PC-9 (cell line): Measurements from ENCODE around the gene GLOD4. TPM values are rescaled to one million over a fixed set of nuclear protein-coding genes. Genes with fewer than 3 reads are reported as not detected.

Experiments
- BruUV-seq: library from RNA; stranded (reverse); fragments of 400-500 nt; replicated peaks from 2 replicates; lab custom pipeline; 2021; lab: Mats Ljungman, UMichigan
- CTCF ChIA-PET: fragments of 300-600 bp; sonication (Branson Sonifier 250); formaldehyde crosslinking; loops from one replicate; lab custom pipeline; 2022; ENCODE audit warnings: antibody characterized with exemption; lab: Charles Lee
- POLR2A ChIA-PET: fragments of 300-600 bp; sonication (Branson Sonifier 250); formaldehyde crosslinking; loops from one replicate; lab custom pipeline; 2022; ENCODE audit warnings: antibody characterized with exemption; ENCODE audit not compliant: unreplicated experiment; lab: Charles Lee
- DNase-seq, 2 experiments: peaks; one replicate each; pipeline versions ENCODE4 v3.0.0 to v3.0.0-alpha.2; 2015 to 2022; ENCODE audit warnings: mixed read lengths in 1 of 2
- H2AFZ ChIP-seq: fragments of 200-600 bp; sonication (generic); 2 replicates; pipeline ENCODE4 v1.8.1; 2017; ENCODE audit warnings: antibody characterized with exemption
- H3F3A ChIP-seq: fragments of 200-600 bp; sonication (generic); 2 replicates; pipeline ENCODE4 v1.8.1; 2017; ENCODE audit warnings: antibody characterized with exemption, mild to moderate bottlenecking, low read depth; ENCODE audit not compliant: insufficient read depth
- H3K27ac ChIP-seq: fragments of 200-600 bp; sonication (generic); 2 replicates; pipeline ENCODE4 v1.6.1; 2016; ENCODE audit warnings: mixed run types
- H3K27me3 ChIP-seq: fragments of 200-600 bp; sonication (generic); 2 replicates; pipeline ENCODE4 v1.6.1; 2016; ENCODE audit warnings: low read depth, mixed run types; ENCODE audit not compliant: insufficient read depth
- H3K36me3 ChIP-seq: fragments of 200-600 bp; sonication (generic); 2 replicates; pipeline ENCODE4 v1.6.1; 2016; ENCODE audit warnings: low read depth, mixed run types
- H3K4me1 ChIP-seq: fragments of 200-600 bp; sonication (generic); replicated peaks from 2 replicates; pipeline ENCODE4 v1.6.1; 2016; ENCODE audit warnings: mixed run types; ENCODE audit not compliant: insufficient read depth
- H3K4me2 ChIP-seq: fragments of 200-600 bp; sonication (generic); 2 replicates; pipeline ENCODE4 v1.6.1; 2017; ENCODE audit warnings: mixed run types
- H3K4me3 ChIP-seq: fragments of 200-600 bp; sonication (generic); 2 replicates; pipeline ENCODE4 v1.6.1; 2016; ENCODE audit warnings: mixed run types
- H3K79me2 ChIP-seq: fragments of 200-600 bp; sonication (generic); 2 replicates; pipeline ENCODE4 v1.6.1; 2017; ENCODE audit warnings: low read depth, mixed run types
- H3K9me2 ChIP-seq: fragments of 200-600 bp; sonication (generic); 2 replicates; pipeline ENCODE4 v1.8.1; 2017; ENCODE audit warnings: mild to moderate bottlenecking; ENCODE audit not compliant: insufficient read depth
- H3K9me3 ChIP-seq: fragments of 200-600 bp; sonication (generic); 2 replicates; pipeline ENCODE4 v1.8.1; 2016; ENCODE audit warnings: low read depth; ENCODE audit not compliant: insufficient read depth
- H4K20me1 ChIP-seq: fragments of 200-600 bp; sonication (generic); 2 replicates; pipeline ENCODE4 v1.8.1; 2017; ENCODE audit not compliant: insufficient read depth
- EZH2 ChIP-seq: fragments of 200-600 bp; sonication (generic); IDR thresholded peaks from 2 replicates; pipeline ENCODE4 v1.8.0; 2017; ENCODE audit warnings: antibody characterized with exemption, low read depth
- intact Hi-C: fragments of 100-400 bp; cut with micrococcal nuclease; formaldehyde crosslinking; loops from one replicate; pipeline ENCODE4 v1.10.0; 2022; ENCODE audit not compliant: unreplicated experiment
- total RNA-seq: library from RNA; stranded (reverse); gene quantifications from 2 replicates; pipeline ENCODE4 v1.2.3, GENCODE V29; 2021
- TF ChIP-seq, protein P1 (sequence below): fragments of 200-600 bp; sonication (generic); conservative IDR thresholded peaks from 2 replicates; pipeline ENCODE4 v1.6.1; 2017; ENCODE audit warnings: mixed run types, antibody characterized with exemption, mild to moderate bottlenecking, moderate library complexity

The GLOD4 gene
- total RNA-seq, 1 experiment from 2014 or later: 110 TPM

DNA sequence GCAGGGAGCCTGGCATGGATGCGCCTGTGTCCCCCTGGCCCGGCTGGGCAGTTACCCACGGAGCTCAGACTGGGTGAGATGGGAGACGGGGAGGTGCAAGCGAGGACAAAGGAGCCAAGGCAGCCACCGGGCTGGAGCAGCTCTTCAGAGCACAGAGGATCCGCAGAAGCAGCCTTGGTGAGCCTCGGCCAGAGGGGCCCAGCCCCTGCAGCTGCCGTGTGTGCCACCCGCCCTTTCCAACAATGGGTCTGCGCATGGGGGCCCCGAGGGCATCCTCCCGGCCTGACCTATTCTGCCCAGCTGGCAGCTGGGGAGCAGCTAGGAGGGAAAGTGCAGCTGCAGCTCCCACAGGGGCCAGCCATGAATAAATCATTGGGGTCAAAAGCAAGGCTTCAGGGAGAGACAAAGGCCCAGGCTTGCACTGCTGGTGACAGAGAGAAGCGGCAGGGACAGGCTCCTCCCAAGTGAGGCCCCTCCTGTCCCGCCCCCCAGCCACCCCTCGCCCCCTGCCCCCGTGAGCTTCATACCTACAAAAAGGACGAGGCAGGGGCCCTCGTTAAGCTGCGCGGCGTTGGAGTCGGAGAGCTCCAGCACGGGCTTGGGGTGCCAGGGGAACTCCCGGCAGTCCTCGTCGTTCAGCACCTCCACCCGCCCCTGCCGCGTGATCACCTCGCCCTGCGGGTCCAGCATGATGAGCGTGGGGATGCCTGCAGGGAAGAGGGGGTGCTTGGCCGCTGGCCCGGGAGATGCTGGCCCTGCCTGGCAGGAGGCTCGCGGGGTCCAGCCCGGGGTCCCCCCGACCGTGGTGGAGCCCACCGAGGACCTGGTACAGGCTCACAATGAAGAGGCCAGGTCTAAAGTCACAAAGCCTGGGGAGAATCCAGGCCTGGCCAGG lies 22.7 kb upstream of the GLOD4 start:
- H4K20me1 ChIP-seq: peaks cover 12% of the 10 kb centered on the region
- no peaks in the 10 kb centered on the region for H3K27me3 ChIP-seq
- no TSS peak for BruUV-seq
- CTCF ChIA-PET: no interaction called here
- no peak for DNase-seq
- H3K79me2 ChIP-seq: no peaks in the 10 kb centered on the region
- no peaks in the 10 kb centered on the region for H3K9me2 ChIP-seq
- no peaks in the 10 kb centered on the region for H3K9me3 ChIP-seq
- no peak overlapping the region for H3K4me3 ChIP-seq
- H3F3A ChIP-seq: peaks cover 4% of the 10 kb centered on the region; the same call in 1 of the 2 replicates
- H3K36me3 ChIP-seq: no peaks in the 10 kb centered on the region
- no peak overlapping the region for H2AFZ ChIP-seq
- no peak overlapping the region for H3K4me2 ChIP-seq
- no peak overlapping the region for H3K27ac ChIP-seq
- TF ChIP-seq, protein P1, sequence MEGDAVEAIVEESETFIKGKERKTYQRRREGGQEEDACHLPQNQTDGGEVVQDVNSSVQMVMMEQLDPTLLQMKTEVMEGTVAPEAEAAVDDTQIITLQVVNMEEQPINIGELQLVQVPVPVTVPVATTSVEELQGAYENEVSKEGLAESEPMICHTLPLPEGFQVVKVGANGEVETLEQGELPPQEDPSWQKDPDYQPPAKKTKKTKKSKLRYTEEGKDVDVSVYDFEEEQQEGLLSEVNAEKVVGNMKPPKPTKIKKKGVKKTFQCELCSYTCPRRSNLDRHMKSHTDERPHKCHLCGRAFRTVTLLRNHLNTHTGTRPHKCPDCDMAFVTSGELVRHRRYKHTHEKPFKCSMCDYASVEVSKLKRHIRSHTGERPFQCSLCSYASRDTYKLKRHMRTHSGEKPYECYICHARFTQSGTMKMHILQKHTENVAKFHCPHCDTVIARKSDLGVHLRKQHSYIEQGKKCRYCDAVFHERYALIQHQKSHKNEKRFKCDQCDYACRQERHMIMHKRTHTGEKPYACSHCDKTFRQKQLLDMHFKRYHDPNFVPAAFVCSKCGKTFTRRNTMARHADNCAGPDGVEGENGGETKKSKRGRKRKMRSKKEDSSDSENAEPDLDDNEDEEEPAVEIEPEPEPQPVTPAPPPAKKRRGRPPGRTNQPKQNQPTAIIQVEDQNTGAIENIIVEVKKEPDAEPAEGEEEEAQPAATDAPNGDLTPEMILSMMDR: no peak
- no peak for TF ChIP-seq EZH2
- intact Hi-C loops: no loop called here
- POLR2A ChIA-PET: interaction anchor here (0.7 kb wide), 1 partner anchor 1219 kb away, joined by 10 read pairs; no protein-coding TSS in a partner anchor
- H3K4me1 ChIP-seq: no peaks in the 10 kb centered on the region

DNA sequence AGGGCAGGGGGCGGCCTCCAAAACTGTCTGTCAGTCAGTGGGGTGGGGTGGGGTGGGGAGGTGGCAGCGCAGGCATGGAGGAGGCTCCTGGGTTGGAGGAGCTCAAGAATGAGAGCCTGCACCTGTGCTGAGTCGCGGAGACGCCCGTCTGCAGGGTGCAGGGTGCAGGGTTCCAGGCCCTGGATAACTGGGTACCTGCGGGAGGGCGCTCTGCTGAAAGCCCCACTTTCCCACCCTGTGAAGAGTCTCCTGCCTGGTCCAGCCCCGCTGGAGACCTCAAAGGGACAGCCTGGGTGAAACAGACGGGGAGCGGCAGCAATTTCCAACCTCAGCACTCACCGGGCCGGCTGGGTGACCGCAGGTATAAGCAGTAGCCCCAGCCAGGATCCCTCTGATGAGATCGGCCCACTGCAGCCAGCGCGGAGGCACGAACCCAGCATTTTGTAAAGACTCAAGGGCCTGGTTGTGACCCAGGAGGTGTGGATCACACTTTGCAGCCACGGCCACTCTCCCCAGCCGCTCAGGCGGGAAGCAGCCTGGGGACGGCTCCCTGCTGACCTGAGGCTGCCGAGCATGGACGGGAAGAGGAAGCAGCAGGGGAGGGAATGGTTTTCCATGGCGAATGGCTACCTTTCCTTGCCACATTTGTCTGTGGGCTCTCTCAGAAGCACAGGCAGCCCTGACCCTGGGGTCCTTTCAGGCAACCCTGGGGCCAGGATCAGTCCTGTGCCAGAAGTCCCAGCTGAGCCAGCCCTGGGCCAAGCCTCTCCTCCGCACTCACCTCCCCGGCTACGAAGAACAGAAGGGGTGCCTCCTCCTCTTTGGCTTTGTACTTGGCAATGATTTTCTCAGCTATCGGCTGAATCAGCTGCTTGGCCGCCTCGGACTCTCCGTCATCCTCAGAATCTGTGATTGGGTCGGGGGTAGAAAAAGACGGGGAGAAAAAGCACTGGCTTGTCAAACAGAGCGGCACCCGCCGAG lies 21.1 kb upstream of the GLOD4 start:
- no peaks in the 10 kb centered on the region for H3K79me2 ChIP-seq
- H3K4me3 ChIP-seq: no peak overlapping the region
- DNase-seq: no peak
- no peak overlapping the region for H3K27ac ChIP-seq
- no peaks in the 10 kb centered on the region for H3K9me2 ChIP-seq
- no peaks in the 10 kb centered on the region for H3K27me3 ChIP-seq
- CTCF ChIA-PET: no interaction called here
- intact Hi-C loops: no loop called here
- peaks cover 4% of the 10 kb centered on the region; the same call in 1 of the 2 replicates for H3F3A ChIP-seq
- POLR2A ChIA-PET: interaction anchor here (0.6 kb wide), 1 partner anchor 16 kb away, joined by 4 read pairs; no protein-coding TSS in a partner anchor
- H4K20me1 ChIP-seq: peaks cover 11% of the 10 kb centered on the region
- H2AFZ ChIP-seq: no peak overlapping the region
- H3K4me2 ChIP-seq: no peak overlapping the region
- no peaks in the 10 kb centered on the region for H3K36me3 ChIP-seq
- no peaks in the 10 kb centered on the region for H3K9me3 ChIP-seq
- no TSS peak for BruUV-seq
- no peak for TF ChIP-seq EZH2
- TF ChIP-seq, protein P1: no peak
- no peaks in the 10 kb centered on the region for H3K4me1 ChIP-seq

DNA sequence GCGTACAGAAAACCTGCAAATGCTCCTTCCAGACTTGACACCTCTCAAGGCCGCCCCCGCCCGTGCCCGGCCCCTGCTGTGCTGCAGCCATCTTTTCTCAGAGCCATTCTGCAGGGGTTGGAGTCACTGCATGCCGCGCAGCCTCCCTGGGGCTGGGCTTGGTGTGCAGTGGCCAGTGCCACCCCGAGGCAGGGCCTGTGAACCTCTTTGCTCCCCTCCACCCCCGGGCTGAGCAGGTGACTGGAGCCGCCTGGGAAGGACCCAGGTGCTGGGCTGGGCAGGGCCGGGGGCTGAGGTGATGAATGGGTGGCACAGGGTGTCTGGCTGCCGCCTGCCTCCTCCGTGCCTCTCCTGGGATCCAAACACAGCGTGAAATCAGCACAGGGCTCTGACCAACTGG lies 20.4 kb upstream of the GLOD4 start:
- H3K9me3 ChIP-seq: no peaks in the 10 kb centered on the region
- H3K4me1 ChIP-seq: no peaks in the 10 kb centered on the region
- no peak overlapping the region for H2AFZ ChIP-seq
- TF ChIP-seq EZH2: no peak
- TF ChIP-seq, protein P1: no peak
- H4K20me1 ChIP-seq: peaks cover 9% of the 10 kb centered on the region
- intact Hi-C loops: no loop called here
- H3K4me2 ChIP-seq: no peak overlapping the region
- CTCF ChIA-PET: no interaction called here
- no peak overlapping the region for H3K27ac ChIP-seq
- no peaks in the 10 kb centered on the region for H3K79me2 ChIP-seq
- H3K36me3 ChIP-seq: no peaks in the 10 kb centered on the region
- peaks cover 4% of the 10 kb centered on the region; the same call in 1 of the 2 replicates for H3F3A ChIP-seq
- POLR2A ChIA-PET: interaction anchor here (0.6 kb wide), 1 partner anchor 16 kb away, joined by 4 read pairs; no protein-coding TSS in a partner anchor
- H3K4me3 ChIP-seq: no peak overlapping the region
- BruUV-seq: no TSS peak
- no peak for DNase-seq
- no peaks in the 10 kb centered on the region for H3K27me3 ChIP-seq
- no peaks in the 10 kb centered on the region for H3K9me2 ChIP-seq
